ENCODE results near the gene TGFBR2. TPM values are rescaled to one million over a fixed set of nuclear protein-coding genes. Genes with fewer than 3 reads are reported as not detected.

Gene TGFBR2
- total RNA-seq, 1 experiment from 2014 or later: 22.5 TPM

- ChIA-PET POLR2A (interaction anchor here (0.7 to 1.7 kb wide), 2 partner anchors 14 to 512 kb away, joined by 3 to 4 read pairs; partner anchors contain the start of gene TGFBR2), CTCF (no interaction called here), RAD21 (ENCODE audit: low non-redundant PET in 1 of 2, low total read pairs in 2 of 2, uncharacterized antibody in 2 of 2, unreplicated experiment in 2 of 2) (no interaction called here)
- Histone ChIP-seq H3K9me3 (ENCODE audit: control insufficient read depth in 1 of 2, insufficient read depth in 1 of 2, low read depth in 1 of 2, low read length in 2 of 2) (no peaks in the 10 kb centered on the region), H2AFZ (ENCODE audit: low read depth, low read length, poor library complexity, severe bottlenecking) (no peak overlapping the region), H3K36me3 (ENCODE audit: control insufficient read depth in 1 of 2, insufficient read depth in 2 of 2, low read length in 2 of 2) (peaks cover 2 to 5% of the 10 kb centered on the region in 2 experiments; a peak in 1 of 4 replicates), H4K20me1 (ENCODE audit: insufficient read depth) (peaks cover 4% of the 10 kb centered on the region; the same call in 1 of the 2 replicates), H3K4me2 (ENCODE audit: low read length) (peak overlapping the region; percentile 60), H3K27me3 (ENCODE audit: insufficient read depth, low read length) (no peaks in the 10 kb centered on the region), H3K9ac (ENCODE audit: low read length) (peak overlapping the region; percentile 41), H3K27ac (ENCODE audit: low read depth, low read length) (peak overlapping the region; percentile 95), H3K4me3 (replicated peaks in 1 of 2; ENCODE audit: low read depth in 1 of 2, low read length in 2 of 2) (0 out of 4 replicates have a peak overlapping the region, but pooled peaks of 1 of the 2 experiments have one; percentile 1), H3K79me2 (ENCODE audit: insufficient read depth, low read length) (peaks cover 100% of the 10 kb centered on the region), H3K9me2 (ENCODE audit: insufficient read depth) (no peaks in the 10 kb centered on the region), H3K4me1 (ENCODE audit: control insufficient read depth in 1 of 2, insufficient read depth in 2 of 2, low read length in 2 of 2) (peaks cover 98 to 99% of the 10 kb centered on the region in 2 experiments)
- intact Hi-C loops (cut with micrococcal nuclease): loop anchor here (10.0 kb wide), 1 partner anchor 576 kb away; no protein-coding TSS in a partner anchor
- ATAC-seq (peak; percentile 34), DNase-seq (ENCODE audit: low read depth, low spot score) (no peak)
- TF ChIP-seq JUND (IDR thresholded peaks at IDR 0.05) (0 out of 2 replicates have a peak, but pooled peaks have one; percentile 24), FOSL1 (IDR thresholded peaks at IDR 0.05; ENCODE audit: low read depth) (peak; percentile 50; the same call in 1 of the 2 replicates), REST (IDR thresholded peaks at IDR 0.05; ENCODE audit: low read depth) (no peak), POLR2AphosphoS5 (IDR thresholded peaks at IDR 0.05; ENCODE audit: low read depth, low read length) (no peak), RAD21 (IDR thresholded peaks at IDR 0.05; ENCODE audit: low read depth) (0 out of 2 replicates have a peak, but pooled peaks have one; percentile 2), TCF7L2 (IDR thresholded peaks at IDR 0.05; ENCODE audit: borderline replicate concordance, extremely low read depth, insufficient read depth, insufficient read length) (no peak), ZNF274 (IDR thresholded peaks at IDR 0.05; ENCODE audit: low read depth, low read length) (no peak), ZBTB33 (IDR thresholded peaks at IDR 0.05; ENCODE audit: extremely low read depth, insufficient replicate concordance, low read length) (no peak), EZH2 (IDR thresholded peaks at IDR 0.05) (no peak), SIN3A (IDR thresholded peaks at IDR 0.05; ENCODE audit: low read depth) (no peak), SRF (IDR thresholded peaks at IDR 0.05; ENCODE audit: low read depth) (no peak)
- no TSS peak for BruUV-seq (replicated peaks)
These were observed 14.3 kb downstream of the TGFBR2 start for GRCh38 chr3:30620402-30621360.
